HG03460 (cell line): ENCODE data around the gene NEK11.
"Not testable (repeated sequence)": the region's sequence is repeated elsewhere in the genome, so short reads cannot be mapped to it uniquely, and the experiment has no call there.

Source experiments
- ATAC-seq: cut with Tn5 transposase; IDR thresholded peaks from one replicate; pipeline ENCODE4 v1.9.1; 2021; ENCODE audit not compliant: unreplicated experiment

Gene NEK11

DNA sequence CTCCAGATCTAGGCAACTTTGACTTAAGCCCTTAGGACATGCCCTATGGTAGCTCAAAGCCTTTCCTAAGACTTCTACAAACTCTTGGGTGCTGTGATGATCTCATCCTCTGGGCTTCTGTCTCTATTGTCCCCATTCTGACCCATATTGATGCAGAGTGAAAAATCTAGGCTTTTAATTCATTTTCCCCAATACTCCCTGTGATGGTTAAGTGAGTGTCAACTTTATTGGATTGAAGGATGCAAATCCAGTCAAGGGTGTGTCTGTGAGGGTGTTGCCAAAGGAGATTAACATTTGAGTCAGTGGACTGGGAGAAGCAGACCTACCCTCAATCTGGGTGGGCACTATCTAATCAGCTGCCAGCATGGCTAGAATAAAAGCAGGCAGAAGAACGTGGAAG lies 257.6 kb downstream of the NEK11 start:
- ATAC-seq, result no peak

GRCh38 chr3:131285456-131285855 lies 258.8 kb downstream of the NEK11 start:
- no peak for ATAC-seq

DNA sequence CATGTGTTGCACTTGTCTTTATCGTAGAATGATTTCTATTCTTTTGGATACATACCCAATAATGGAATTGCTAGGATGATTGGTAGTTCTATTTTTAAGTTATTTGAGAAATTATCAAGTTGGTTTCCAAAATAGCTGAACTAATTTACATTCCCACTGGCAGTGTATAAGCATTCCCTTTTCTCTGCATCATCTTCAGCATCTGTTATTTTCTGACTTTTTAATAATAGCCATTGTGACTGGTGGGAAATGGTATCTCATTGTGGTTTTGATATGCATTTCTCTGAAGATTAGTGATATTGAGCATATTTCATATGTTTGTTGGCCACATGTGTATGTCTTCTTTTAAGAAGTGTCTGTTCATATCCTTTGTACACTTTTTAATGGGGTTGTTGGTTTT lies 273.2 kb downstream of the NEK11 start:
- ATAC-seq, result no peak

DNA sequence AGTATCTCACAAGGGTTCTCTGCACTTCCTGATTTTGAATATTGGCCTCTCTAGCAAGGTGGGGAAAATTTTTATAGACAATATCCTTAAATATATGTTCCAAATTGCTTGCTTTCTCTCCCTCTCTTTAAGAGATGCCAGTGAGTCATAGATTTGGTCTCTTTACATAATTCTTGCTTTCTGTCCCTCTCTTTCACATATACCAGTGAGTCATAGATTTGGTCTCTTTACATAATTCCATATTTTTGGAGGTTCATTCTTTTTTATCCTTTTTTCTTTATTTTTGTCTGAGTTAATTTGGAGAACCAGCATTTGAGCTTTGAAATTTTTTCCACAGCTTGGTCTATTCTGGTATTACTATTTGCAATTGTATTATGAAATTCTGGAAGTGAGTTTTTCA lies 277.2 kb downstream of the NEK11 start:
- ATAC-seq, result no peak

- ATAC-seq, result no peak
Measured at GRCh38 chr3:131304890-131305289, 278.2 kb downstream of the NEK11 start.

DNA sequence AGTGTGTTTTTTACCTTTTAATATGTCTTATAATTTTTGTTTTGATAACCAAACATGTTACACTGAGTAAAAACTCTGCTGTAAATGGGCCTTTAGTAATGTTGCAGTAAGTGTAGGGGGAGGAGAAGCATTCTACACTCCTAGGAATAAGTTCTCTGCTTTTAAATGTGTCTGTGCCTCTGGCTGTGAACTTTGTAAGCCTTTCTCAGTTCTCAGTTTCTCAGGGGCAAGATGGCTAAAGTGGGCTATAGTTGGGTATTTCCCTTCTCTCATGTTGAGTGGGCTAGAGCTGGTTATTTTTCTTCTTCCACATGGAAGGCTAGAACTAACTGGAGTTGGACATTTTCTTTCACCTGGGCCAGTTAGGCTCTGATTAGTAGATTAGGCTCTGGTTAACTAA lies 279.6 kb downstream of the NEK11 start:
- no peak for ATAC-seq

DNA sequence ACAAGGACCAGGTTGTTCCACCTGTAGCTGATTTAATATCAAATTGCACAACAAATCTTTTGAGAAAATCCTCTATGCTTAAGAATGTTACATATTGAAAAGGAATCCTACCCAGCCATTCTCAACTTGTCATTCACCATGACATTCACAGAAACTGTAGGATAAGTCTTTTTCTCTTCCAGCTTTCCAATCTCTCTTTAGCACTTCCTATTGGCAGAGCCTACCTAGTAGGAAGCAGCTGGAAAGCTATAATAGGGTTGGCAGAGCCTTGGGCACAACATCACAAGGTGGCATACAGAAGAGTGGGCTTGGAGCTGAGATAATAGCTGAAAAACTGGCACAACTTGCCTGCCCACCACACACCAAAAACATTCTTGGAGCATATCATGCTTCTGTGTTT lies 287.6 kb downstream of the NEK11 start:
- no peak for ATAC-seq

DNA sequence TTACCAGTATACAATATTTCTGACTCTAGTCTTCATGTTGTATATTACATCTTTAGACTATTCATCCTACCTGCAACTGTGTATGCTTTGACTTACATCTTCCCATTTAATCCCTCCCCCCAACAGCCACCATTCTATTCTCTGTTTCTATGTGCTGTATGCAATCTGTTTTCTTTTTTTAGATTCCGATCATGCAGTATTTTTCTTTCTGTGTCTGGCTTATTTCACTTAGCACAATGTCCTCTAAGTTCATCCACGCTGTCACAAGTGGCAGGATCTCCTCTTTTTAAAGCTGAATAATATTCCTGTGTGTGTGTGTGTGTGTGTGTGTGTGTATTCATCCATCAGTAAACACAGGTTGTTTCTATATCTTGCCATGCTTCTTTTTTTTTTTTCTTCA lies 288.5 kb downstream of the NEK11 start:
- ATAC-seq, result no peak

GRCh38 chr3:131317667-131318066 lies 291.0 kb downstream of the NEK11 start:
- ATAC-seq, result no peak

DNA sequence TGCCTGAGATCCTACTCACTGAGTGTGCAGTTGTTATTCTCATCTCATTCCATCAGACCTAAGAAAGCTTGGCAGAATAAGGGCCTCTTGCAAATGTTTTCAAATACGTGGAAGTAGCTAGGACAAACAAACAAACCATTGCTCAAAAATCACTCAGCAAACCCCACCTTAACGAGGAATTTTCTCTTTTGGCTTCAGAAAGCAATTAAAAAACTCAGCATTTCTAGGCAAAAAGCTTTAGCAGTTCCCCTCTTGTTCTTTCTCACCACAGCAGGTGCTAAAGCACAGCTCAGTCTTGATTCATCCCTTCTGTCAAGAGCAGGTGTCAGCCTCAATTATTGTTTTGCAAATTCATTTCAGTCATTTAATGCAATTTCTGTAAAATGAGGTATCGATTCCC lies 296.3 kb downstream of the NEK11 start:
- ATAC-seq, result no peak

DNA sequence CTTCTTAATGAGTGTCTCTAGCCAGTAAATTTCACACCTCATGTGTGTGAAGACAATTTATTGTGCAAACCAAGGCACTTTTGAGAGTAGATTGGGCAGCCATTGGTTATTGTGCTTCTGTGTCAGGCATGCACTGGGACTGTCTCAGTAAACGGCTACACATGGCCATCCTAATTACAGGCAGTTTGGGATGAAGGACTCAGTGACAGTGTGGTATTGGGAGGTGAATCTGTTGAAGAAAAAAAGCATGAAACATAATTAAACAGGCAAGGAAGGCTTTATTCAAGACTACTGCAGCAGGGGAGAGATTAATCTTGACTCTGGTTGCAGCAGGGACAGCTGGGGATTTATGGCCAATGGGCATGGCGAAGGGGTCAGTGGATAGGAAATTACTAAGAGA lies 297.1 kb downstream of the NEK11 start:
- no peak for ATAC-seq

DNA sequence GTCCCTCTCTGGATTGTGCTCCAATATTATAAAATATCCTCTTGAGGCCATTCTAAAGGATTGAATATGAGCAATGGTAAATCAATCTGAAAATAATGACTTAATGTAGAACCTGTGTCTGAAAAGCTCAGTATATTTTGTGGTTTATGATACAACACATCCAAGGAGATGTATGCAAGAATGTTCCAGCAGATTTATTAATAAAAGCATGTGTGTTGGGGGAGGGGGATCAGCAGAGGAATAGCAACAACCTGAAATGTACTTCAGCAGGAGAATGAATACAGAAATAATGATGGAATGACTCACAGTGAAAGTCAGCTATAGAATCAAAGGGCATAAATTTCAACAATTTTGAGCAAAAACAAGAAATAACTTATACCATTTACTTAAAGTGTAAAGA lies 298.2 kb downstream of the NEK11 start:
- no peak for ATAC-seq

- no peak for ATAC-seq
Measured at GRCh38 chr3:131326307-131326706, 299.6 kb downstream of the NEK11 start.

DNA sequence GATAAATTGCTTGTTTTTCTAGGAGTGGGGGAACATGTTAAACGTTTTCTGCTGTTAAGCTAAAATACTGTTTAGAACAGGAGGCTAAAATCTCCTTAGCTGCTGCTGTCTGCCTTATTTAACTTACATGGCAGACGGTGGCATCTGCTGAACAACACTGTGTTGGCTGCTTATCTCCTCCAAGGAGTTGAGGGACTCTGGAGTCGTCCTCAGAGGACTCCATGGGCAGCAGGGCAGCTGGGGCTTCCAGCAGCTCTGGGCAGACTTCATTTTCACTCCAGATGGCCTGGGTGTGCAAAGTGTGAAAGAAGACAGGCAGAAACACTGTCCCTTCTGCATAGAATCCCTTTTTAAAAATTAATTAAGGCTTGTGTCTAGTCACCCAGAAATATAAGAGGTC lies 302.0 kb downstream of the NEK11 start:
- no peak for ATAC-seq

GRCh38 chr3:131329774-131330173 lies 303.1 kb downstream of the NEK11 start:
- ATAC-seq, result no peak

GRCh38 chr3:131331456-131332085 lies 304.9 kb downstream of the NEK11 start:
- not testable (repeated sequence) for ATAC-seq

DNA sequence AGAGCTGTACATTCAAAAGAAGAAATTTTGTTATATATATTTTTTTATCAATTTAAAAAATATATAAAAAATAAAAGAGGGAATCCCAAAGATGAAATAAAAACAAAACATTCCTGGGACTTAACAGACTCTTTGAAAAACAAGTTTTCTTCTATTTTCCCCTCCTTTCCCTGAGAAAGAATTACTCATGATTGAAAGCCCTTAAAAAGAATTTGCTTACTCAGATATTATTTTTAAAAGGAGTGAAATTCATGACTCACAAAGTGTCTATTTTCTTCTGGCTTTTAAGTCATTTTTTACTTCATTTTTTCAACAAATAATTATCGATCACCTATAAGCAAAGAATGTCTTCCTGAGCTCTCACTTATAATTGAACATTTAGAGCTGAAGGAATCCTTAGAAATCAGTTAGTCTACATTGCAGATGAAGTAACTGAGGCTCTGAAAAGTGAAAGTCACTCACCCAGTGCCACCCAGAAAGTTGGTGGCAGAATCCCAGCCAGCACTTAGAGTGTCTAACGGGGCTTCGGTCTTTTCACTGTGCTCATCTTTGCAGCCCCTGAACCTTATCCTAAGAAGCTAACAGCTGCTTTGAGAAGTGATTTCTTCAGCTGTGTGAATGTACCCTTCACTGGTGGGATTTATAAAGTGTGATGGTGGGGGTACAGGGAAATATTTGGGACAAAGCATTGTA lies 312.4 kb downstream of the NEK11 start:
- no peak for ATAC-seq

DNA sequence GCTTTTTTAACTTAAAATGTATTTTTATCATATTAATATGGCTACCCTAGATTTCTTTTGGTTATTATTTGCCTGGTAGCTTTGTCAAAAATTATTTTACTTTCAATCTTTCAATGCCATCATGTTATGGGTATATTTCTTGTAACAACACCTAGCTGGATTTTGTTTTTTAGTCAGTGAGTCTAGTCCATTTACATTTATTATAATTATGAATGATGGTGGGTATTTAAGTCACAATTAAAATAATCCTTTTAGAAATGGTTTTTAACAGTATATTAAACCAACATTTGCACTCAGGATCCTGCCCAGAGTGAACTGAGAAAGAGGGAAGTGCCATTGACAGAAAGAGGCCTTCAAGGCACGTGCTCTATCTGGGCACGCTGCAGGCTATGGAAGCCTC lies 315.1 kb downstream of the NEK11 start:
- ATAC-seq, result no peak

DNA sequence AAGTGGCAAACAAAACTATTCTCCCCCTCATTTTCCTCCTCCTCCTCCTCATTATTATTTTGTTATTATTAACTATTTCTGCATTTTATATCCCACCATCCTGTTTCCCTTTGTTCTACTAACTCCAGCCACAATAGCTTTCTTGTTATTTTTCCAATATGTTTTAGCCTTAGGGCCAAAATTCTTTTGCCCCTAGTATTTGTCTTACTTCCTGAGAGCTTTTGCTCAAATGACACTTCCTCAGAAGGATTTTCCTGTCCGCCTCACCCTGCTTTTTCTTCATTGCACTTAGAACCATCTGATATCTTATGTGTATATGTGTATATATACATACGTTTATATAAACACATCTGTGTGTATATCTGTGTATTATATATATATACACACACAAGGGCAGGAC lies 322.2 kb downstream of the NEK11 start:
- ATAC-seq, result no peak

GRCh38 chr3:131349454-131349853 lies 322.8 kb downstream of the NEK11 start:
- ATAC-seq, result no peak

DNA sequence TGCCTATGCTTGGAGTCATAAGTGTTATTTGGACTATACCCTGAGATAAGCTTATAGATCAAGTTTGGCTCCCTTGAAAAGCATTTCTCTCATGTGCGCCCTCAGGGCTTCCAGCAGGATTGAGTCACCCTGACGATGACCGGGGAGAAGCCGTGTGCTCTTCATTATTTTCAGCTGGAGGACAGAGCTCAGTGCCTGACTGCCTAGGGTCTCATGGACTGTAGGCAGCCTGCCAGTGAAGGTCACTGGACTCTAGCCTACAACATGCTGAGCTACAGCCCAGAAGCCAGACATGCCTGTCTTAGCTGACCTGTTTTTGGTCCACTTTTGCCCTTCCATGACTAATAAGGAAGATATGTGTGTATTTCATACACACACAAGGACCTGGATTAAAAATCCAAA lies 323.3 kb downstream of the NEK11 start:
- ATAC-seq, result no peak

GRCh38 chr3:131350506-131350905 lies 323.8 kb downstream of the NEK11 start:
- no peak for ATAC-seq
